ENCODE results near the gene PLCG2.

DNA sequence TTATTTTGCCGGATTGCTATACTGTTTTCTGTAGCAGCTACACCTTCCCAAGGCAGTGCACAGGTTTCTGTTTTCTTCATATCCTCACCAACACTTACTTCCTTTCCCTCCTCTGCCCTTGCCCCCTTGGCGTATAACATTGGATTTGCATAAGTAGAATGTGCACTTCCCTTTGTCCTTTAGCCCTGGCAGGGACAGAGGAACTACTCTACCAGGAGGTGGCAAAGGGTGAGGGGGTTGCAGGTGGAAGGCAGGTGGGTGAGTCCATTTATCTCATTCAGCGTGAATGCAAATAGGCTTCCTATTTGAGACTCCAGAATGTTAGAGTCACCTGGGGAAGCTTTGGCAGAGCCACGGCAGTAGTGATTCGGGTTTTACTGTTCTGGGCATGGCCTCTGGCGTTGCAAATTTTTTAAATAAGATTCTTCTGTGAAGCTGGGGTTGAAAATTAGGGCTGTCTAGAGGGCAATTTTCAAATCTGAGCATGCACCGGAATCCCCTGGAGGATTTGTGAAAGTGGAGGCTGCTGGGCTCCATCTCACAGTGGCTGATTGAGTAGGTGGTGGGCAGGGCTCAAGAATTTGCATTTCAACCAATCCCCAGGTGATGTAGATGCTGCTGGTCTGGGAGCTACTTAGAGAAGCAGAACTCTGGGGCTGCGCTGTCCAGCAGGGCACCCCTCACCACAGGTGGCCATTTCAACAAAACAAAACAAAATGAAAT is 84.7 kb downstream of the PLCG2 start:
- TF ChIP-seq CTCF (IDR thresholded peaks at IDR 0.05) (no peak), POLR2A (IDR thresholded peaks at IDR 0.05) (no peak), POLR2AphosphoS5 (IDR thresholded peaks at IDR 0.05; ENCODE audit: insufficient read depth in 1 of 2, low read depth in 1 of 2) (no peak)
